Mononuclear cell (primary cell): ENCODE data around the gene PFDN6. TPM values are rescaled to one million over a fixed set of nuclear protein-coding genes. Genes with fewer than 3 reads are reported as not detected.

ENCODE experiments used
- H3K27me3 ChIP-seq: 2 replicates; pipeline ENCODE4 v1.6.0; 2011; ENCODE audit warnings: low read length, control low read depth; ENCODE audit not compliant: insufficient read depth
- H3K4me1 ChIP-seq: 2 replicates; pipeline ENCODE4 v1.5.1; 2011; ENCODE audit warnings: mild to moderate bottlenecking, low read length, control low read depth; ENCODE audit not compliant: insufficient read depth
- H3K4me3 ChIP-seq: 2 replicates; pipeline ENCODE4 v1.5.1; 2011; ENCODE audit warnings: mild to moderate bottlenecking, low read length, moderate library complexity
- H3K9me3 ChIP-seq: 2 replicates; pipeline ENCODE4 v1.5.1; 2011; ENCODE audit warnings: low read depth, mild to moderate bottlenecking, control low read depth, low read length
- total RNA-seq: library from RNA; depleted of rRNA; stranded (reverse); fragments of >200 nt; gene quantifications from one replicate; pipeline ENCODE4 v1.2.3, GENCODE V29; 2012

The PFDN6 gene
- total RNA-seq, 1 donor: 11.1 TPM

GRCh38 chr6:33315793-33316602 lies 26.6 kb downstream of the PFDN6 start:
- no peaks in the 10 kb centered on the region for H3K27me3 ChIP-seq
- H3K4me1 ChIP-seq: peaks cover 76% of the 10 kb centered on the region
- no peak overlapping the region for H3K4me3 ChIP-seq
- H3K9me3 ChIP-seq: no peaks in the 10 kb centered on the region

GRCh38 chr6:33316603-33317418 lies 27.4 kb downstream of the PFDN6 start:
- Histone ChIP-seq H3K4me1 (peaks cover 76% of the 10 kb centered on the region), H3K4me3 (no peak overlapping the region), H3K9me3 (no peaks in the 10 kb centered on the region), H3K27me3 (no peaks in the 10 kb centered on the region)

GRCh38 chr6:33317419-33317668 lies 27.9 kb downstream of the PFDN6 start:
- Histone ChIP-seq H3K9me3 (no peaks in the 10 kb centered on the region), H3K4me3 (no peak overlapping the region), H3K4me1 (peaks cover 76% of the 10 kb centered on the region), H3K27me3 (no peaks in the 10 kb centered on the region)

- no peaks in the 10 kb centered on the region for H3K9me3 ChIP-seq
Measured at GRCh38 chr6:33317669-33318425, 28.4 kb downstream of the PFDN6 start, which contains the start of gene ZBTB22. Gene ZBTB22 (minus strand): TSS chr6:33317744. CDS start chr6:33316916, 828 bp downstream.

GRCh38 chr6:33318426-33319073 lies 29.1 kb downstream of the PFDN6 start:
- H3K27me3 ChIP-seq: no peaks in the 10 kb centered on the region
- peak overlapping the region; percentile 86 for H3K4me3 ChIP-seq
- H3K9me3 ChIP-seq: no peaks in the 10 kb centered on the region
- H3K4me1 ChIP-seq: peaks cover 77% of the 10 kb centered on the region

More at GRCh38 chr6:33317669-33318425, 28.4 kb downstream of the PFDN6 start, which contains the start of gene ZBTB22:
- Histone ChIP-seq H3K4me3 (peak within 1 kb of the TSS; percentile 86), H3K4me1 (peaks cover 73% of the 10 kb centered on the region), H3K27me3 (no peaks in the 10 kb centered on the region)

- Histone ChIP-seq H3K4me3 (no peak overlapping the region), H3K27me3 (no peaks in the 10 kb centered on the region), H3K4me1 (peaks cover 84% of the 10 kb centered on the region), H3K9me3 (no peaks in the 10 kb centered on the region)
Measured at GRCh38 chr6:33319939-33320314, 30.5 kb downstream of the PFDN6 start.

- Histone ChIP-seq H3K4me1 (peaks cover 78% of the 10 kb centered on the region), H3K9me3 (no peaks in the 10 kb centered on the region), H3K27me3 (no peaks in the 10 kb centered on the region), H3K4me3 (no peak overlapping the region)
Measured at GRCh38 chr6:33320315-33321181, 31.1 kb downstream of the PFDN6 start.

- H3K27me3 ChIP-seq: no peaks in the 10 kb centered on the region
- H3K9me3 ChIP-seq: no peaks in the 10 kb centered on the region
- no peak overlapping the region for H3K4me3 ChIP-seq
- peaks cover 73% of the 10 kb centered on the region for H3K4me1 ChIP-seq
Measured at GRCh38 chr6:33321227-33321626, 31.8 kb downstream of the PFDN6 start.

- peak overlapping the region; percentile 83 for H3K4me3 ChIP-seq
- no peaks in the 10 kb centered on the region for H3K27me3 ChIP-seq
- H3K4me1 ChIP-seq: peaks cover 56% of the 10 kb centered on the region
- no peaks in the 10 kb centered on the region for H3K9me3 ChIP-seq
Measured at GRCh38 chr6:33323623-33323948, 34.2 kb downstream of the PFDN6 start.

- Histone ChIP-seq H3K27me3 (no peaks in the 10 kb centered on the region), H3K9me3 (no peaks in the 10 kb centered on the region), H3K4me3 (peak overlapping the region; percentile 83), H3K4me1 (peaks cover 51% of the 10 kb centered on the region)
Measured at GRCh38 chr6:33324125-33324524, 34.7 kb downstream of the PFDN6 start.

GRCh38 chr6:33329058-33329457 lies 39.7 kb downstream of the PFDN6 start:
- Histone ChIP-seq H3K4me1 (peaks cover 15% of the 10 kb centered on the region), H3K4me3 (no peak overlapping the region), H3K27me3 (no peaks in the 10 kb centered on the region), H3K9me3 (no peaks in the 10 kb centered on the region)

GRCh38 chr6:33330736-33331135 lies 41.3 kb downstream of the PFDN6 start:
- Histone ChIP-seq H3K4me3 (no peak overlapping the region), H3K4me1 (peaks cover 6% of the 10 kb centered on the region), H3K9me3 (no peaks in the 10 kb centered on the region), H3K27me3 (no peaks in the 10 kb centered on the region)

GRCh38 chr6:33333666-33334065 lies 44.3 kb downstream of the PFDN6 start:
- Histone ChIP-seq H3K4me1 (peaks cover 6% of the 10 kb centered on the region), H3K4me3 (no peak overlapping the region), H3K27me3 (no peaks in the 10 kb centered on the region)

GRCh38 chr6:33335916-33336315 lies 46.5 kb downstream of the PFDN6 start:
- H3K9me3 ChIP-seq: no peaks in the 10 kb centered on the region
- H3K27me3 ChIP-seq: no peaks in the 10 kb centered on the region
- H3K4me3 ChIP-seq: no peak overlapping the region
- no peaks in the 10 kb centered on the region for H3K4me1 ChIP-seq

More at GRCh38 chr6:33333666-33334065, 44.3 kb downstream of the PFDN6 start:
- H3K9me3 ChIP-seq: no peaks in the 10 kb centered on the region
